NCI-H526 (cell line): ENCODE results near the gene DMRT3.

ENCODE experiments used
- DNase-seq, 2 experiments: peaks; one replicate each; lab custom pipeline; 2025; lab: John Stamatoyannopoulos, UW

The DMRT3 gene

DNA sequence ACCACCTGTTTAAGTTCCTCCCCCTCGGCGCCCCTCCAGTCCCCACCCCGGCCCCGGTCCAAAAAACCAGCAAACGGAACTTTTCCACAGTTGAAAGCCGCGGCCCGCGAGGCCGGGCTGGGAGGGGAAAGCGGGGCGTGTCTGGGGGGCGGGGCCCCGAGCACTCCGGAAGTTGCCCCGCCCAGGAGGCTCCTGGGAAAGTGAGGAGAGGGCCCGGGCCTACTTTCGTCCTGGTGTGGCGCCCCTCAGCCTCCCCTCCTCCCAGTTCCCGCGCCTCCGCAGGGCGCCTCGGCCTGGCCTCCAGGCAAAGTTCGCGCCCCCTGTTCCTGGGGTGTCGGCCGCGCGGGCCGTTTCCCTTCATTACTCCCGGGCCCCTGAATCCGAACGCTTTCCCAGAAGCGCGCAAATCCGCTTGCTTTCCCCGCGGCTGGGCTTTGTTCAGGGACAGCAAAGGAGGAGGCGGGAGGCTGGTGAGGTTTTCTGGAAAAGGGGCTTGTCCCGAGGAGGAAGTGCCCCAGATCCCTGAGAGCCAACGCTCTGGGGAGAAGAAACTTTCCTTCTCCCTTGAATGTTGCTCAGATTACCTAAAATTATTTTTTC is 4.5 kb upstream of the DMRT3 start:
- DNase-seq: no peak

- DNase-seq: no peak
Measured at GRCh38 chr9:972501-973294, 3.8 kb upstream of the DMRT3 start.

GRCh38 chr9:973295-973834 is 3.1 kb upstream of the DMRT3 start:
- no peak for DNase-seq

- DNase-seq: no peak
Measured at GRCh38 chr9:974031-974995, 2.1 kb upstream of the DMRT3 start.

DNA sequence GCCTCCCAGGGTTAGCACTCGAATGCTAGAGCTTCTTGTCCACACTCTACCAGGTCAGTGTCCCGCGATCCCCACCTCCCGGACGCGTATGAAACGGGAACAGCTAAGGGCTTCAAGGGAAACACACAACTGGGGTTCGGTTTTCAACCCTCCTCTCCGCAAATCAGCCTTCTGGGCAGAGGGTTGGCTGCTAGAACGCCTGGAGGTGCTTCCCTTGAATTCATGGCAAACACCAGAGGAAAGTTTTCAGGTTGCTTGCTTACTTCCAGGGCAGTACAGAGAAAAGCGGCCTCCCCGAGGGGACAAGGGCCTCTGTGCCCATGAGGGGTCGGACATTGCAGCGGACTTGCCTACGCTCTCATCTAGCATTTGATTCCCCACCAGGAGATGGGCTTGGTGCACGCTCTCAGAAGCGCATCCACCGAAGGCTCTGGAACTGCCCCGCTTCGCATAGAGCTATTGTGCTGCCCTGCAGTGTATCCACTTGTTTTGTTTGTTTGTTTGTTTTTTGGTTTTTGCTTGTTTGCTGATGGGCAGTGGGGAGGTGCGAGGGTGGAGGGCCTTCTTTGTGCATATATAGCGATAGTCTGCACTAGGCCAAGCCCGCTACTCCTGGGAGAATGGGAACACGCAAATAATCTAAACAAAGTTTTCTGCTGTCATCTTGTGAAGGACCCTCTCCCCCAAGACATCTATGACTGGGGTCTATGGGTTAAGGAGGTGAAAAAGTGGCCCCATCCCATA is 1.3 kb upstream of the DMRT3 start:
- no peak for DNase-seq

DNA sequence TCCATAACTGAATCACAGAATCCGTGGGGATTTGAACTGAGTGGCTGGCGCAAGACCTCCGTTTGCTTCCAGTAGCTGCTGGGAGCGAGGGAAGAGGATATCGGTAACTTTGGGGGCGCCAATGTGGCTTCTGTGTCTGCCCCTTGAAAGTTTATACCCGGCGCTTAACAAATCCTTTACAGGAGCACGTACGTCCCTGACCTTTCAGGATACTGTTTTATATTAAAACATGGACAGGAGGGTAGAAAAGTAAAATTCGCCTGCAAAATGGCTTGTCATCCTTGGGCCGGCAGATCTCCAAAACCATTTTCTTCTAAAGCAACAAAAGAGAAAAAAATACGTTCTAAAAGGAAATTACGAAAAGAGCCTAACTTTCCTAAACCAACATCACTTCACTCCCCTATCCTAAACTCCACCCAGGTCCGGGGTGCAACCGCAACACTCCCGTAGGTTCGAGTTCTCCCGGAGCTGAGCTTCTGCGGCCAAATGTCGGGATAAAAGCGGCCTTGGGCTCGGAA is 656 bp upstream of the DMRT3 start:
- no peak for DNase-seq

DNA sequence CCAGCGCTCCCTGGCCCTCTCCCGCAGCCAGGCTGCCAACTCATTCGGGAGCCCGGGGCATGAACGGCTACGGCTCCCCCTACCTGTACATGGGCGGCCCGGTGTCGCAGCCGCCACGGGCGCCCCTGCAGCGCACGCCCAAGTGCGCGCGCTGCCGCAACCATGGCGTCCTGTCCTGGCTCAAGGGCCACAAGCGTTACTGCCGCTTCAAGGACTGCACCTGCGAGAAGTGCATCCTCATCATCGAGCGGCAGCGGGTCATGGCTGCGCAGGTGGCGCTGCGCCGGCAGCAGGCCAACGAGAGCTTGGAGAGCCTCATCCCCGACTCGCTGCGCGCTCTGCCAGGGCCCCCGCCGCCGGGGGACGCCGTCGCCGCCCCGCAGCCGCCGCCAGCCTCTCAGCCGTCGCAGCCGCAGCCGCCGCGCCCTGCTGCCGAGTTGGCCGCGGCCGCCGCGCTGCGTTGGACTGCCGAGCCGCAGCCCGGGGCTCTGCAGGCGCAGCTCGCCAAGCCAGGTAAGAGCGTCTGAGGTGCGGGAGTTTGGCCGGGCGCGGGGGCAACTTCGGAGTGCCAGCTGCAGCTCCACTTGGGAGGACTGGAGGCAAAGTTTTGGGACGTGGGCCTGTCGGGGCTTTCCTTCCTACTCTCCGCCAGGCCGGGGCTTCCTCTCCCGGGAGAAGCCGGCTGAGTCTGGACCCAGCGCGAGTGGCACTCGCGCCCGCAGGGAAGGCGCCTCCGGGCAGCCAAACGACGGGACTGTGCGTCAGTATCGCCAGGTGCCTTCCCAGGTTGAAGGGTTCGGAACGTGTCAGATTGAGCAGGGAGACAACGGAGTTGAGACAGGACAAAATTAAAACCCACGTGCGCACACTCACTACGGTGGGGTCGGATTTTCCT is 735 bp downstream of the DMRT3 start:
- peak; percentile 20 to 86 for DNase-seq

DNA sequence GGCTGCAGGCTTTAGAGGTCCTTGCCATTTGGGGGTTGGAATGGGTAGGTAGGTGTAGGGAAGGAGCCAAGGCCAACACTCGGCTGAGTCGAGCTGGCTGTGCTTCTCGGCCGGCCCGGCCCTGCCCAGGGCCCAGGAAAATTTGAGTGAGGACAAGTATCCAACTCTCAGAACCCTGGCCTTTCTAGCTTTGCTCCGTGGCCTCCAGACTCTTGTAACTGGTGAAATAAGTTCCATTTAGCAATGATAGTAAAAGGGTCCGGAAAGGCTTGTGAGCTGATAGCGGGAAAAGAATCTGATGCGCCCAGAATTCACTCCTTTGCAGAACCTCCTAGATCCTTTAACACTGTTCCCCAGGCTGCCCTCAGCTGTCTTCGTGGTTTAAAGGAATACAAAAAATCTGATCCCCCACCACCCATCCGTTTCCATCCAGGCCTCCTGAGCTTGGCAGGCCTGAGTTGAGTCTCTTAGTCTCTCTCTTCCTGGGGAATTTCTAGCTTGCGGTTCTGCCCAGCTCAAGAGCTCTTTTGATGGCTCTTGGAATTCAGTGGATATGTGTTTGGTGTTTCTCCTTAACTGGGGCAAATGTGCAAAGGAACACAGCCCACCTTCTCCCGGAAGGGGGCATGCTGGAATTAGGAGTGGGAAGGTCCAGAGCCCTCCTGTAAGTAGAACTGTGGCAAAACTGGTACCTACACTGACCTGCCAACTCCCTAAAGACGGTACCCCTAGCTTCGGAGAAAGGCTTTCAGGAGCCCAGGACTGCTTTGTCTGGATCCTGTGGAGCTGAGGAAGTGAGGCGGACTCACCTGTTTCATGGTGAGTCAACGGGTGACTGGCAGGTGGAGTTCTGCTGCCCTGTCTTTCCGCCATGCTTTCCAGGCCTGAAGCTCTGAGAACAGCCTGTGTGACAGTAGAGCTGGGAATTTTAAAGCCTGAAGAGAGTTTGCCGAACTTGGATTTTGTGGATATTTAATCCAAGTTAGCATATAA is 1.7 kb downstream of the DMRT3 start:
- no peak for DNase-seq

DNA sequence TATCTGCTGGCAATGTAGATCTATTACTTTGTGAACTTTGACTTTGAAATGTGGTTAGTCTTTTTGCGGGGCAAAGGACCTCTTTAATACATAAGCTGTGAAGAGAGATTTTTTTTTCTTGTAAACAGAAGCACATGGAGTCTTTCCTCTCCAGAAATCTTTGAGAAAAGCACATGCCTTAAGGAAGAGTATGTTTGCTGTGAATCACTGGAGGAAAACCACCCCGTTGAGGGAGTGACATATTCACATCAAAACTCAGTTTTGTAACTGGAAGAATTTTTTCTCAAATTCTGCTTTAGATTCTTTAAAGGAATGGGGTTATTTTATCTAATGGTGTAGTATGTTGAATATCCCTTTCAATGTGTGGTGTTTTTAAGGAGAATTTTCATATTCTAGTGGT is 3.5 kb downstream of the DMRT3 start:
- DNase-seq: no peak

- DNase-seq: no peak
Measured at GRCh38 chr9:980640-981039, 4.2 kb downstream of the DMRT3 start.

DNA sequence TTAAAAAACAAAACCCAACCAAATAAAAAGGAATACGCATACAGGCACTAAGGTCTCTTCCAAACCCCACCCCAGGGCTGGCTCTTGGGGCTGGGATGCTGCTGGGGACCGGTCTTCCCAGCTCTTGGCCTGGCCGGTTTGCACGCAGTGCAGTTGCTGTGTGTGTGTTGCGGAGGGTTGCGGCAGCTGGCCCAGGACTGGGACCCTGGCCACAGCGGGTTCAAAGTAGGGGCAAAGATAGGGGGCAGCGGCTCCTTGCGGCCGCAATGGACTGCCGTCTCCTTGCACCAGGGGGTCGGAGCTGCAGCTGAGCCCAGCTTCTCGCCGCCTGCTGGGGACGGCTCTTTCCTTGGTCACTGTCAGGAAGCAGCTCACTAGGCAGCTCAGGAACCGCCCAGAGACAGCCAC is 5.0 kb downstream of the DMRT3 start:
- DNase-seq: no peak

DNA sequence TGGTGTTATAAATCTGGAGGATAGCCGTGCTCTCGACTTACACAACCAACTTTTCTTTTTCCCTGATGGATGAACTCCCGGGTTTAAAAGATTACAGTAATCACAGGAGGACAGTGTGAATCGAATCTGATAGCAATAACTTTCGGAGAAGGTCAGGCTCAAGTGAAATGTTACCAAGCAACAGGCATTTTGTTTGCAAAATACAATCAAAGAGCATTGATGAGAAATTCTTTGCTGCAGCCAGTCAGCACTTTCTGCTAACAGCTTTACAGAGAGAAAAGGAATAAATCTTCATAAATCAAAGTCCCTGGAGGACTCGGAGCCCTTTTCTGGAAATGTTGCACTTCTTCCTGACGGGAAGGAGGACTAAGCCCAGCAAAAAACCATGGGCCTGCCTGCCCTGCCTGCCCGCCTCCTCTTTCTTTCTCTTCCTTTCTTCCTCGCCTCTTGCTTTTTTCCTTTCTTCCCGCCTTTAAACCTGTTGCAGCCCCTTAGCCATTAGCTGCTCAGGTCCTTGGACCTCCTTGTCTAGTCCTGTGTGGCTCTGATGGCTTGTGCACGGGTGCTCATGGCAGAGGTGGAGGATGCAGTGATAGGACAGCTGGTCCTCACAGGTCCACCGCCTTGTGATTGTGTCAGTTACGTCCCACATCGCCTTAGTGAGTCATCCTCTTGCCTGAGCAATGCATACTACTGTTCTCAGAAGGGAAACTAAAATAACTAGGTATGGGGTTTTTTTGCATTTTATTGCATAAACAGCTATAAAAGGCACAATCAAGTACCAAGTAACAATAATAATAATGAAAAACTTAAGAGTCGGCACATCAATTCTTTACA is 6.2 kb downstream of the DMRT3 start:
- DNase-seq: no peak

GRCh38 chr9:994005-994404 is 17.6 kb downstream of the DMRT3 start:
- DNase-seq: no peak

DNA sequence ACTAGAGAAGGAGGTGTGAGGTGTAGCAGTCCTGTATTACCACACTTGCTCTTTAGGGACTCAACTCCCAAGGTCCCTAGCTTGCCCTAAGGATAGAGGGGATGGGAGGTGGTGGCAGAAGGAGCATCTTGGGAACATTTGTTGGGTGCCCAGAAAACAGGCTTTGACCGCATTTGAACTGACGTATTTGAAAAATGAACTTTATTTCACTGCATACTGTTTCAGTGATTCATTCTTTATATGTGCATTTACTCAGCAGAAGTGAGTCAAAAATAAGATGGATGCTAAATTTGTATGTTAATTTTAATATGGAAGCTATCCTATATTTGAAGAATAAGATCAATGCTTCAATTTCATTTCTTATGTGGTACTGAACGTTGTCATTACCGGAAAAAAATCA is 18.7 kb downstream of the DMRT3 start:
- no peak for DNase-seq

DNA sequence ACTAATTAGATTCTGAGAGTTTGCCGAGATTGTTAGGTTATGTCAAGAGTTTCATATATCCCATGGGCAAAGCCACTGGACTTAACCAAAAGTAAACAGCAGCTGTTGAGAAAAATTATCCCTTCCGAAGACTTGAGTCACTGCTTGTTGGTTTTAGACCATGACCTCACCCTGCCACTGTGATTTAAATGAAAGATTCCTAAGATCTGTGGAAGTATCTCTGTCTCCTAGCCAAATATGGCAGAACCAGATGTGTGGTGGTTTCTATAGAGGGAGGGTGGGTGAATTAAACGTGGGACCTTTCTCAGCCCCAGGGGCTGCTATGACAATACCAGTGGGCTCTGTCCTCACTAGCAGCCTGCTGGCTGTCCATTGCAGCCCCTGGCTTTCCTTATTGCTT is 19.3 kb downstream of the DMRT3 start:
- DNase-seq: no peak

DNA sequence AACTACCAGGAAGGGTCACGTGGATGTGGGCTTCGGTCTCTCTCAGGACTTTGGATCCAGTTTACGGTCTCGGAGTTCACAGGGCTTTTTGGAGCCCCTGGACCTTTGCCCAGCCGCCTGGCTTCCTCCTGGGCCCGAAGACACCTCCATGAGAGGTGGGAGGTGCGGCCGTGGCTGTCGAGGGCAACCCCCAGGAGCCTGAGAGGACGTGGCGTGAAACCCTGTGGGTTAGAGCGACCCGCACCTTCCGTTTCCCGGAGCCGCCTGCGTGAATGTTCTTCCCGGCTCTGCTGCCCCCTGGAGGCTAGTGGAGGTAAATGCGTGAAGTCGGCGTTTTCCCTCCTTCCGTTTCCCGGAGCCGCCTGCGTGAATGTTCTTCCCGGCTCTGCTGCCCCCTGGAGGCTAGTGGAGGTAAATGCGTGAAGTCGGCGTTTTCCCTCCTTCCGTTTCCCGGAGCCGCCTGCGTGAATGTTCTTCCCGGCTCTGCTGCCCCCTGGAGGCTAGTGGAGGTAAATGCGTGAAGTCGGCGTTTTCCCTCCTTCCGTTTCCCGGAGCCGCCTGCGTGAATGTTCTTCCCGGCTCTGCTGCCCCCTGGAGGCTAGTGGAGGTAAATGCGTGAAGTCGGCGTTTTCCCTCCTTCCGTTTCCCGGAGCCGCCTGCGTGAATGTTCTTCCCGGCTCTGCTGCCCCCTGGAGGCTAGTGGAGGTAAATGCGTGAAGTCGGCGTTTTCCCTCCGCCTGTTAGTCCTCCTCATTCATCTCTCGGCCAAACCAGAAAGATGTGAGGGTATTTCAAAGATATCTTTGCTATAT is 22.1 kb downstream of the DMRT3 start:
- peak in 1 of 2 experiments; percentile 15 for DNase-seq

DNA sequence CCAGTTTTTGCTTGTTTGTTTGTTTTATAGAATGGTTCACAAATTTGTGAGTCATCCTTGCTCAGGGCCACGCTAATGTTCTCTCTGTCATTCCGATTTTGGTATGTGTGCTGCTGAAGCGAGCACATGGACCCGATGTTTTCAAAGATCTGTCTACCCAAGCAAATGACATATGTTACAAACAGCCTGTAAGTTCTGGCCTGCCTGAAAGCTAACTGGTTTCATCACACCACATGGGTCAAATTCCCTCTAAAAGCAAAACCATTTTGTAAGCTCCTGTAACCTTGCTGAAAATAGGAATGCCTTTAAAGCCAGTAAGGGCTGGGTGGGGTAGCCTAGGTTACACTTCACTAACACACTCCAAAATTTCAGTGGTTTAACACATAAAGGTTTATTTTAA is 25.4 kb downstream of the DMRT3 start:
- DNase-seq: no peak
